HG02852 (cell line): Measurements from ENCODE around the gene PHF5A.
"Not testable (repeated sequence)": the region's sequence is repeated elsewhere in the genome, so short reads cannot be mapped to it uniquely, and the experiment has no call there.

Experiments
- ATAC-seq: cut with Tn5 transposase; IDR thresholded peaks from one replicate; pipeline ENCODE4 v1.9.1; 2021; ENCODE audit warnings: mild to moderate bottlenecking, moderate library complexity; ENCODE audit not compliant: unreplicated experiment

Gene PHF5A

DNA sequence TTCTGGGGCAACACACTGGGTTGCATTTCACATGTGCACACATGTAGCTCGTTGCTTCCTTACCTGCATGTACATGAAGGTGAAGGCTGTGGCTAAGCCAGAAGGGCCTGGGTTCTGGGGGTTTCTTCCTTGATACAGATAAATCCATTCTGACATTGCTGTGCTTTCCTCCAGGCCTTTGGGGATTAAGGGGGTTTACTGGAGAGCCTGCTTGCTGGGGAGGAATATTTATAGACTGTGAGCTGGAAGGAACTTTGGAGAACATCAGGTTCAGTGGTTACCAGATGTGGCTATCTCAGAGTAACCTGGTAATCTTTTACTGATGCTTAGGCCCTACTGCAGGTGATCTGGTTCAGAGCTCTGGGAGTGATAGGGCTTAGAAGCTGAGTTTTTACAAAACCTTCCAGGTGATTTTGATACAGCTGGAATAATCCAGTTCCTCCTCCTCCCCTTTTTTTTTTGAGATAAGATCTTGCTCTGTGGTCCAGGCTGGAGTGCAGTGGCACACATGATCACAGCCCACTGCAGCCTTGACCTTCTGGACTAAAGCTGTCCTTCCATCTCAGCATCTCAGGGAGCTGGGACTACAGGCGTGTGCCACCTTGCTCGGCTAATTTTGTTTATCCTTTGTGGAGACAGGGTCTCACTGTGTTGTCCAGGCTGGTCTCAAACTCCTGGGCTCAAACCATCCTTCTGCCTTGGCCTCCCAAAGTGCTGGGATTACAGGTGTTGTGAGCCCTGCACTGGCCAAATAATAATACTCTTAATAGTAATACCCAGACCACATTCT lies 20.3 kb upstream of the PHF5A start:
- no peak for ATAC-seq

DNA sequence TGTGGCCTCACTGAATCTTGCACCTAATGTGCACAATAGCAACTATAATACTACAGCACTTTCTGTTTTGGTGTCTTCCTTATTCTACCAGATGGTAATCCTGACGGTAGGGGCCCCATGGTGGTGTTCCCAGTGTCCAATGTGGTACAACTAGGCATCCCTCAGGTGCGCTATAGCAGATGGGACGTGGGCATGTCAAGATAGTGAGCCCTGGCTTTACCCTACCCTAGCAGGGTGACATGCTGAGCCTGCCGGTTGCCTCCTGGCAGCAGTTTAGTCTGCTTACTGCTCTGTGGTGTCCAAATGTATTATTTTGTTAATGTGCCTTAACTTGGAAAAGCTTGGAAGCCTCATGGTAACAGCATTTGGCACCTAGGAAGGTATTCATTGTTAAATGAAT lies 19.6 kb upstream of the PHF5A start:
- ATAC-seq, result no peak

DNA sequence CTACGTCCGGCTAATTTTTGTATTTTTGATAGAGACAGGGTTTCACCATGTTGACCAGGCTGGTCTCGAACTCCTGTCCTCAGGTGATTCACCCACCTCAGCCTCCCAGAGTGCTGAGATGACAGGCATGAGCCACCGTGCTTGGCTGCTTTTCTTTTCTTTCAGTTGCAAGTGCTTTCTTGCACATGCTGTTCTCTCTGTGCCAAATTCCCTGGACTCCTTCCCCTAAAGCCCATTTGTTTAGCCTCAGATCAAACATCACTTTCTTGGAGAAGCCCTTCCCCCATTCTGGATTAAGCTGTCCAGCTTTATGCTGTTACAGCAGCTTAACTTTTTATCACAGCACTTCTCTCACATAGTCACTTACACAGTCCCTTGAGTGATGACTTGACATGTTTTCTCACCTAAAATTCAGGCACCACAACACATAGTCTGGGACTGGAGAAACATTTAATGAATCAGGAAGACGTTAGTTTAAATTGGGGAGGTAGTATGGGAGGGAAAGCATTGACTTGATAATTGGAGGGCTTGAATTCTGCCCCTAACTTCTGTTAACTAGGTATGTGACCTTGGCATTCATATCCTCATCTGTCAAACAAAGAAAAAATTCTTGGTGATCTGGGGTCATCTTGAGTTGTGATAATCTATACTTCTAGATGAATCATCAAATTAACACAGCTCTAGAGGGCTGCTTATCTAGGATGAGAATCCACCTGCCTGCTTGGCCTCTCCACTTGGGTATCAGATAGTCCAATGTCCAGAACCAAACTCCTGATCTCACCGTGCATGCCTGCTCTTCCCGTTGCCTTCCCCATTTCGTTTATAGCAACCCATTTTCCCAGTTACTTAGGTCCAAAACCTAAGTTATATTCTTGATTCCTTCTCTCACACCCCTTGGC lies 18.8 kb upstream of the PHF5A start:
- ATAC-seq, result no peak

DNA sequence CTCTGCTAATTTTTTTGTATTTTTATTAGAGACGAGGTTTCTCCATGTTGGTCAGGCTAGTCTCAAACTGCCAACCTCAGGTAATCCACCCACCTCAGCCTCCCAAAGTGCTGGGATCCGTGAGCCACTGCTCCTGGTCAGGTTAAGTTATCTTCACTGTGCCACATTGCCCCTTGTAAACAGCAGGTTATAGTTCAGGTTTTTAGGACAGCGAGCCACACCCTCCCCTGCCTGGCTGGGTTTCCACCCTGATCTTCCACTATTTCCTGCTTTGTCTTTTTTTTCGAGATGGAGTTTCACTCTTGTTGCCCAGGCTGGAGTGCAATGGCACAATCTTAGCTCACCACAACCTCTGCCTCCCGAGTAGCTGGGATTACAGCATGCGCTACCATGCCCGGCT lies 16.5 kb upstream of the PHF5A start:
- ATAC-seq, result no peak

DNA sequence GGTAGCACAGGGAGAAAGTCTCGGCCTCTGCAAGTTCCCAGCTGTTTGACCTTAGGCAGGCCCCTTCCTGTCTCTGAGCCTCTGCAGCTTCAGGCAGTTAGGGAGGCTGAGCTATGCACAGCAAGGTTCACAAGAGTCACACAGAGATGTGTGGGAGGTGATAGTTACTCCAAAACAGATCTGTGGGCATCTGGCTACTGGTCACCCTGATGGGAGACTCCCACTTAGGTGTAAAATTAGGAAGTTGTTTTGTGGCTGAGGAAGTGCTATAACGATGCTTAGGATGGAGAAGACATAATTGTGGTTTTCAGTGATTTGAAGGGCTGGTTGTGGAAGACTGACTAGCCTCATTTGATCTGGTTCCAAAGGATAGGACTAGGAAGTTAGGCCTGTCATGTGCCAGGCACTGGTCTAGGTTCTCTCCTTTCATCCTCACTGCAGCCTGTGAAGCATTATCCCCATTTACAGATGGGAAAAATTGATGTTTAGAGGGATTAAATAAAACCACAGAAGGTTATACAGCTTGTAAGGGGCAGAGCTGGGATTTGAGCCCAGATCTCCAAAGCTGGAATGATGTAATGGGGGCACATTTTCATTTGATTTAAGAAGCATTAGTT lies 13.9 kb upstream of the PHF5A start:
- ATAC-seq, result no peak

DNA sequence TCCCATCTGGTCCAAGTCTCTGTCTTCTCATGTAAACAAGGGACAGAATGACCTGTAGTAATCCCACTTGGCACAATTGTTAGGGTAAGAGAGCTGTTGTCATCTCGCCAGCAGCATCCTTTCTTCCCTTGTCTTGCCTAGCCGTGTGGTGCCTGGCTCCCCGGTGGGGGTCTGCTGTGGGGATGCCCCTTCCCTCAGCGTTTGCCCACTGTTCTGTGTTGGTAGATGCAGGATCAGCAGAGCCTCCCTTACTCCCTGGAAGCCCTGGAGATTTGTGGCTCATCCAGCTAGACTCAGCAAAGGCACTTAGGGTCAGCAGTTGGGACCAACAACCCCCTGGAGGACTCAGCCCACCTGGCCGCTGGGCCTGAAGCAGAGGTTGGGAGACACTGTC lies 13.4 kb upstream of the PHF5A start:
- no peak for ATAC-seq

DNA sequence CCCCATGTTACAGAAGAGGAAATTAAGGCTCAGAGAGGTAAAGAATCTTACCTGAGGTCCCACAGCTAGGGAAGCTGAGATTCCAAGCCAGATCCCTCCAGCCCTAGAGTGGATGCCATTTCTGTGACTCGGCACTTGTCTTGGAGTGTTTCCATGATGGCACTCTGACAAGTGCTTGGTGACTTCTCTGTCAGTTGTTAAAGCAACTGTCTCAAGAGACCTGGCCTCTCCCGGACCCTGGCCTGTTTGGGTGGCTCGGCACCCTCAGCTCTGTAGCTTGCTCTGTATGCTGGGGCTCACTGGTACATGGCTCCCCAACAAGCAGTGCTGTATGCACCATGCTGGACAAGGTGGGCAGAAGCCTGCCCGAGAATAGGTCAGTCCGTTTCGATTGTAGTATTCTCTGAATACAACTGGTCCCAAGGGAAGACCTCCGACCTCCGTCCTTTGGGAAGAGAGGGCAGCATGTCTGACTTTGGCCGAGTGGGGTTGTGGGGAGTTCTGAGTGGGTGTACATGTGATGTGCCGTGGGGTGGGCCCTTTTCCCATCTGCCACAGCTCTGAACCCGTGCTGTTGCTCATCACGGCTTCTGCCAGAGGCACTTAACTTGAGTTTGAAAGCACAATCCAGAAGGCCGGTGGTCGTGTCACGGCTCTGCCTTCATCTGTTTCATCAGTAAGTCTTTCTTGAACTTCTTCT lies 12.8 kb upstream of the PHF5A start:
- no peak for ATAC-seq

DNA sequence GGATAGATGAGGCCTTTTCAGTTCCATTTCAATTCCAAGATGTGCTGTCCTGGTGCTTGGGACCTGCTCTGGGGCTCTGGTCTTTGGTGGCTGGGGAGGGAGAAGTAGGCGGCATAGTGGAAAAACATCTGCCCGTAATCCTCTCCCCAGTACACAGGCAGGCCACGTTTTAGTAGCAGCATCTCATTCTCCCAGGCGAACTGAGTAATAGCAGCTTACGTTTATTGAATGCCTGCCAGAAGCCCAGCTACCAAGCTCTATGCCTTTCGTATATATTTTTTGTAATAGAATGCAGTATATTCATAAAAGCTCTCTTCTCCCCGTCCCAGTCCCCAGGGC lies 11.9 kb upstream of the PHF5A start:
- ATAC-seq, result no peak

DNA sequence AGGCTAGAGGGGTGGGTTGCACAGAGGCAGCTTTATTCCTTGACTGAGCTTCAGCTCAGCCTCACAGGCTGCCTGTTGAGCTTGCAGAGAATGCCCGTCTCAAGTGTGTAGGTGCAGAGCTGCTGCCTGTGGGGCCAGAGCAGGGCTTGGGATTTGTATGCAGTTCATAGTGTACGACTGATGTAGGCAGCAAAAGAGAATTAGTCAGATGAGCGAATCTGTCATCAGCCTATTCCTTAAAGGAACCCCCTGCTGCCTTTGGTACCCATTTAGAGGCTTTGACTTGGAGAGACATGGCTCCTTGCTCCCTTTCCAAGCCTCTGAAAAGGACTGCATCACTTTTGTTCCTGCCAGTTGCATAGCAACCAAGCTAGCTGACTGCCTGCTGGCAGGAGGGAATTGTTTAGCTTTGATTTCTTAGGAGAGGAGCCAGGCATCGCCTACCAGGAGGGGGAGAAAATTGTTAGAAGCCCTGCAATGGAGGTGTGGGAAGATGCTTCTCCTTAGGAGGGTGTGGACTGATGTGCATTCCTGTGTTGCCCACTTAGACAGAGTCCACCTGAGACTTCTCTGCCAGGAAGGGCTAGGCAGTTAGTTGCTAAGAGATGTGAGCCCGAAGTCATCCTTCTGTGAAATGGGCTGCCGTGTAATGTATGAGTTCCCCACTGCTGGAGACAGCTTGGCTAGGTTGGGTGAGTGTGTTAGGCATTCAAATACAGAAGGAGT lies 11.3 kb upstream of the PHF5A start:
- ATAC-seq, result no peak

DNA sequence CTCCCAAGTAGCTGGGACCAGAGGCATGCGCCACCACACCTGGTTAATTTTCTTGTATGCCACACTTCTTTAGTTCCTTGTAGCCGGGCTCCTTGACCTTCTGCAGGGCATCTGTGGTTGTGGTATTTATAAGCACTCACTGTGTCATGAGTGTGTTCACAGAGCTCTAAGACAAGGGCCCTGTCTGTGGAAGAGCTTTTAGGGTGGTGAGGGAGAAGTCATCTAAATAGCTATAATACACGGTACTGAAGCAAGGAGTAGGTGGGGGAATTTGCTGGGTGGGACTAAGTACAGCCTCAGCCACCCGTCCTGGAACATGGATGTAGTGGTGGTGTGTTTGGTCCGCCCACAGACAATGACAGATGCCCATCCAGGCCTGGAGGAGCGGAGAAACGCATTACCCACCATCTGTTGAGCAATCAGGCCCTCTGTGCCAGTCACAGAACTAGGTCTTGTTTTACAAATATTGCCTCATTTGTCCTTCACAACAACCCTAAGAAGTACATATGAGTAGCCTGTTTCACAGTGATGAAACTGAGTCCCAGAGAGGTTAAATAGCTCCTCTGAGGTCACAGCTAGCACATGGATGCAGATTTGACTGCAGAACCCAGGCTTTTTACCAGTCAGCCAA lies 10.5 kb upstream of the PHF5A start:
- no peak for ATAC-seq

DNA sequence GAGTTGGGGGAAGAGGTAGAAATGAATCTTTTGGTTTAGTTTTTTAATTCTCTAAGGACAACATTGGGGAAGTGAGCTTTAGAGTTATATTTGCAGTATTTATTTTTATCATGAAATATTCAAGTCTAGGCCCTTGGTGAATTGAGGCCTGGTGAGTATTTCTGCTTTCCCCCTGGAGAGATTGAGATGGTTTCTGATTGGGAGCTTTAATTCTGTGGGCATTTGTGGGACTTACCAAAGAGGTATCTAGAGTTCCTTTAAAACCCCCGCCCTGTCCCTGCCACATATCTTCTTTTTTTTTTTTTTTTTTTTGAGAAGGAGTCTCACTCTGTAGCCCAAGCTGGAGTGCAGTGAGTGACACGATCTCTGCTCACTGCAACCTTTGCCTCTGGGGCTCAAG lies 10.0 kb upstream of the PHF5A start:
- no peak for ATAC-seq

DNA sequence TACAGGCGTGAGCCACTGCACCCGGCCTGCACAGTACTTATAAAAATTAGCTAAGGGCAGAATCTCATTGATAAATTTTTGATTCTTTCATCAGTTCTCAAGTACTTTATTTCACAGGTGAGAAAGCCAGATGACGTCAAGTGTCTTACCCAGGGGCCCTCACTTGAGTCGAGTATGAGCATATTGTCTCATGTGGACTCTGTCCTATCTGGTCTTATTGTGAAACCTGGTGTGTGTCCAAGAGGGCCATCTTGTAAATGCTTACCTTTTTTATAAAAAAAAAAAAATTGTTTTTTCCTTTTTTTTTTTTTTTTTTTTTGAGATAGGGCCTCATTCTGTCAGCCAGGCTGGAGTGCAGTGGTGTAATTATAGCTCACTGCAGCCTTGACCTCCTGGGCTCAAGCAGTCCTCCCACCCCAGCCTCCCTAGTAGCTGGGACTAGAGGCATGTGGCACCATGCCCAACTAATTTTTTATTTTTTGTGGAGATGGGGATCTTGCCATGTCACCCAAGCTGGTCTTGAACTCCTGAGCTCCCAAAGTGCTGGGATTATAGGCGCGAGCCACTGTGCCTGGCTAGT lies 6.5 kb upstream of the PHF5A start:
- ATAC-seq, result no peak

DNA sequence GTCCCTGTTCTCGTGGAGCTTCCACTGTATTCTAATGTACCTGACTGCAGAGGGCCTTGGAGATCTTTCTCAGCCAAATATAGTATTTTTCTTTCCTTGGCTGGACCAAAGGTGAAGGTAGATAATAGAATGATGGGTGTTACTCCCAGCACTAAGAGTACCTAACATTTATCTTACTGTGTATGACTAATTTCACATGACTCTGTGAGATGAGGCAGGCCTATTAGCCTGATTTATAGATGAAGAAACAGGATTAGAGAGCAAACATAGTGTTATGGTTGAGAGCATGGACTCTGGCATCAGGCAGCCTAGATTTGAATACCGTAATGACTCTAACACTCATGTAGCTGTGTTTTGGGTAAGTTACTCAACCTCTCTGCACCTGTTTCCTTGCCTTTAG lies 3.1 kb upstream of the PHF5A start:
- no peak for ATAC-seq

DNA sequence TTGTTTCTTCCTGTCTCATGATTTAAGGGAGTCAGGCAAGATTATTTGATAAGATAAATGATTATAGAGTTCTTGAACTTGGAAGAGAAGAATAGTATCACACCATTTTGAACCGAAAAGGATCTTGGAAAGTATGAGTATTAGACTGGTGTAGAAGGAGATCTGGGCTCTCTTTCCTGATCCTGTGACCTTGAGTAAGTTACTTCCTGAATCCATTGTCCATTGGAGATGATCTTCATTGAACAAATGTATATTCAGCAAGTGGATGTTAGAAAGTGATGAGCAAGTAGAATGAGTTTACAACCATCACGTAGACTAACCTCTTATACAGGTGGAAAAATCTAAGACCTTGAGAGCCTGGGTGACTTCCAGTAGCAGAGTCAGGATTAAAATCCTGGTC lies 2.4 kb upstream of the PHF5A start:
- no peak for ATAC-seq

DNA sequence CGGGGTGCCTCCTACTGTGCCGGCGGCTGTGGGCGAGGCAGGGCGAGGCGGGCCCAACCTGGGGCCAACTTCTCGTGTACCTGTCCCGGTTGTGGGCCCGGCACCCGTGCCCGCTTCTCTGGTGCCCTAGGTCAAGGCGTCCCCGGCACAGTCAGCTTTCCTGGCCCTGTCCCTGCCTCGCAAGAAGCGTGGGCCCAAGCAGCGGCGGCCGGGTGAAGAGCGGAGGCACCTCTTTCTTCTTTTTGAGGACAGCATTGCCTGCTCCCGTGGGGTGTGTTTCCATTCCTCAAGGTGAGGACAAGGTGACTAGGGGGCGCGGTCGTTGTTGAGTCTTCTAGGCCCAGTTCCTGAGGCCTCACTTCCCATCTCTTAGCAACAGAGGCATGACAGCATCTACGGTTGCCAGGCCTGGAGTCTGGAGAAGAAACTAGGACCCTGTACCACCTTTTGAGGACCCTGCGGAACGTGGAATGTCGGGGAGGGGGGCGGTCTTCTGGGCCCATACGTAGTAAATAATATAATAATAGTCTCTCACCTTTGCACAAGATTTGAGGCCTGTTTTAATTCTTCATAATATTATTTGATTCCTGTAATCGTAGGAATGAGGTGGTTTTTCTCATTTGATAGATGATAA lies 843 bp upstream of the PHF5A start:
- ATAC-seq, result no peak

DNA sequence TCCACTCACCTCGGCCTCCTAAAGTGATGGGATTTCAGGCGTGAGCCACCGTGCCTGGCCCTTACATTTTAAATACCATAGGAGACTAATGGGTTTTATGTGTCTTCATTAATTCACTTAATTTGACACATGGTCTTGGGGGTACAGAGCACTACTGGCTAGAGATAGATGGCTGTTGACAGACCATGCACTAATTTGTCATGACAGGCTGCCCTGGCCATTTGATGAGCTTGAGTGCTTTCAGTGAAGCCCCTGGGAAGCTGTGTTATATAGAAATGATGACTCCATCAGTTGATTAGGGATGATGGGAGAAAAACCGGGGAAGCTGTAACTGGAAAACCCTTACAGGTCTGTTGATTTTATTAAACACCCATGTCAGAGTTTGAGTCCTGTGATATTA lies 6.6 kb downstream of the PHF5A start:
- ATAC-seq, result no peak

DNA sequence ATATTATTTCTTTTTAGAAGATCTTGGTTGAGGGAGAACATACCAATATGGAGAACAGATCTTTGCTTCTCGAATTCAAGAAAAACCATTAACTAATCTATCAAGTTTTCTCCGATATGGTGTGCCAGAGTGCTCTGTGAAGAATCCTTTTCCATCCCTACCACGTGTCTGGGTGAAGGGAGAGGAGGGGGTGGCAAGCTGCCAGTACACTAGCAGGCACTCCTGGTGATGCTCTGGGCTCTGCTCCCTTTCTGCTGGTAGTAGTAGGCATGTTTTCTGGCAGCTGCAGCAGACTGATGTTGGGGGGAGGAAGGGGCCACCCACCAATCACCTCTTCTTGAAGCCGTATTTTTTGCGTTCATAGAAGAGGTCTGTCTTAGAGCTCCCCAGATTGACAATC lies 8.4 kb downstream of the PHF5A start:
- ATAC-seq, result not testable (repeated sequence)

DNA sequence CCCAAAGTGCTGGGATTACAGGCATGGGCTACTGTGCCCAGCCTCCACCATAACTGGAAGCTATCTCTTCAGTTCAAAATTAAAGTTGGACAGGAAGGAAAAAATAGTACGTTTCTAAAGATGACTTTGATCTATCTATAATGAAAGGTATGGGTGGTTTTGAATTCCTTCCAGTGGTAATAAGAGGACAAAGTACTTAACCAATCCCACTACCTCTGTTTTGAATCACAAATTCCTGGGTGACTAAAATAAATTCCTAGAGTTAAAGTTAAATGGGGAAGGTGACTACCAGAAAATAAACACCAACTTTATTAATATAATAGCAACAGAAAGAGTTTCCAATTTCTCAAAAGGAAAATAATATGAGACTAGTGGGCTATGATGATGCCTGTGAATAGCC lies 9.1 kb downstream of the PHF5A start:
- ATAC-seq, result no peak

DNA sequence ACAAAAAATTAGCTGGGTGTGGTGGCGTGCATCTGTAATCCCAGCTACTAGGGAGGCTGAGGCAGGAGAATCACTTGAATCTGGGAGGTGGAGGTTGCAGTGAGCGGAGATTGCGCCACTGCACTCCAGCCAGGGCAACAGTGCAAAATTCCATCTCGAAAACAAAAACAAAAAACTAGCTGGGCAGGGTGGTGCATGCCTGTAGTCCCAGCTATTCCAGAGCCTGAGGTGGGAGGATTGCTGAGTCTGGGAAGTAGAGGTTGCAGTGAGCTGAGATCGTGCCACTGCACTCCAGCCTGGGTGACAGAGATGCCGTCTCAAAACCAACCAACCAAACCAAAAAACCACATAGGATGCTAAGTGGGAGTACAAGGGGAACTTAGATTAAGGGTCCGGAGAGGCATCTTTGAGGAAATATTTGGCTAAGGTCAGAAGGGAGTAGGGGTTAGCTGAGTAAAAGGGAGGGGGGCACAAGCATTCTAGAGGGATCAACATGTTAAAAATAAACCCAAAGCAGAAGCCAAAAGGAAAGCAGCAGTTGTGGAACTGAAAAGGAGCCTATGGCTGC lies 10.2 kb downstream of the PHF5A start:
- ATAC-seq, result no peak
